ENCODE measurements around the gene TFB1M.

DNA sequence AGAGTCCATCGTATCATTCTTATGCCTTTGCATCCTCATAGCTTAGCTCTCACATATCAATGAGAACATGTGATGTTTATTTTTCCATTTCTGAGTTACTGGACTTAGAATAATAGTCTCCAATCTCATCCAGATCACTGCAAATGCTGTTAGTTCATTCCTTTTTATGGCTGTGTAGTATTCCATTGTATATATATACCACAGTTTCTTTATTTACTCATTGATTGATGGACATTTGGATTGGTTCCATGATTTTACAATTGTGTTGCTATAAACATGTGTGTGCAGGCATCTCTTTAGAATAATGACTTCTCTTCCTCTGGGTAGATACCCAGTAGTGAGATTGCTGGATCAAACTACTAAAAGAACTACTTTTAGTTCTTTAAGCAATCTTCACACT is 21.0 kb upstream of the TFB1M start:
- TF ChIP-seq CTCF (IDR thresholded peaks at IDR 0.05; ENCODE audit: low read length) = no peak
- no peak for TF ChIP-seq EZH2 (optimal IDR thresholded peaks at IDR 0.05; ENCODE audit: low read depth, low read length)
- TF ChIP-seq EZH2phosphoT487 (IDR thresholded peaks at IDR 0.05; ENCODE audit: low read length) = no peak

Data from MM.1S (cell line).